Measurements from ENCODE around the gene E2F6.

- TF ChIP-seq CTCF (IDR thresholded peaks at IDR 0.05; ENCODE audit: extremely low read depth in 1 of 2, insufficient read depth in 1 of 2, low read depth in 1 of 2, low read length in 2 of 2) (no peak), EZH2 (IDR thresholded peaks at IDR 0.05; ENCODE audit: borderline replicate concordance, low read depth, low read length, severe bottlenecking) (no peak), POLR2A (IDR thresholded peaks at IDR 0.05; ENCODE audit: low read depth, low read length) (no peak), POLR2AphosphoS5 (IDR thresholded peaks at IDR 0.05; ENCODE audit: insufficient read depth, low read depth, low read length) (no peak), FOS (IDR thresholded peaks at IDR 0.05; ENCODE audit: borderline replicate concordance, insufficient read depth, low read length) (no peak), MAX (IDR thresholded peaks at IDR 0.05; ENCODE audit: insufficient read depth, insufficient read length) (no peak)
These were observed 42.3 kb upstream of the E2F6 start for GRCh38 chr2:11508279-11508678.
